Ishikawa (cell line): ENCODE results near the gene PITPNC1.

Source experiments
- CREB1 ChIP-seq: IDR thresholded peaks from 2 replicates; pipeline ENCODE4 v1.6.1; 2012; ENCODE audit warnings: low read depth
- EGR1 ChIP-seq: IDR thresholded peaks from 2 replicates; pipeline ENCODE4 v1.6.1; 2012
- EP300 ChIP-seq: IDR thresholded peaks from 2 replicates; pipeline ENCODE4 v1.6.1; 2012; ENCODE audit warnings: borderline replicate concordance
- FOXM1 ChIP-seq: IDR thresholded peaks from 2 replicates; pipeline ENCODE4 v1.6.1; 2012; ENCODE audit warnings: low read depth, borderline replicate concordance
- NFIC ChIP-seq: IDR thresholded peaks from 2 replicates; pipeline ENCODE4 v1.6.1; 2012
- RAD21 ChIP-seq: IDR thresholded peaks from 2 replicates; pipeline ENCODE4 v1.6.1; 2012; ENCODE audit warnings: low read depth
- TAF1 ChIP-seq: IDR thresholded peaks from 2 replicates; pipeline ENCODE4 v1.6.1; 2012; ENCODE audit warnings: low read depth, mild to moderate bottlenecking
- YY1 ChIP-seq: IDR thresholded peaks from 2 replicates; pipeline ENCODE4 v1.6.1; 2012; ENCODE audit warnings: low read depth
- ZBTB7A ChIP-seq: IDR thresholded peaks from 2 replicates; pipeline ENCODE4 v1.6.1; 2012; ENCODE audit warnings: low read depth

DNA sequence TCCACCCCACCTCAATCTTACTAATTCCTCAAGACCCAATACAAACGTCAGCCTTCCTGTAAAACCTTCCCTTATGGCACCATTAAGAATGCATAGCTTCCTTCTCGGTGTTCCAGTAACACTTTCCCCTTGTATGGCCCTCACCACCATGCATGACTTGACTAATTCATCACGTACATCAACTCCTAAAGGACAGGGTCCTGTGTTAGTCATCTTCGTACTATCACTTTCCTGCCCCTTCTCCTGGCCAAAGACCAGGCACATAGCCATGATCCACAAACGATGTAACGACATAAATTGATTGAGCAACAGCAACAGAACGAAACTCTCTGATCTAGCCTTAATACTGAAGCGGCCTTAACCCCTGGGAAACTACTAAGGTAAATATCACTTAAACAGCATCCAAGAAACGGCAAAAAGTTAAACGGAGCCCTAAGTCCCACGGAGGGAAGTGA, 11.3 kb upstream of the PITPNC1 start:
- no peak for TF ChIP-seq YY1
- no peak for TF ChIP-seq CREB1
- TF ChIP-seq TAF1 = no peak
- TF ChIP-seq ZBTB7A = no peak
- no peak for TF ChIP-seq NFIC
- no peak for TF ChIP-seq EP300
- no peak for TF ChIP-seq RAD21
- no peak for TF ChIP-seq FOXM1
- TF ChIP-seq EGR1 = no peak
